Psoas muscle (tissue), 8 donors: Measurements from ENCODE around the gene CTXN2. TPM values are rescaled to one million over a fixed set of nuclear protein-coding genes. Genes with fewer than 3 reads are reported as not detected.

Source experiments
- ATAC-seq, 4 donors: fragments of 200-7000 bp; cut with Tn5 transposase; one replicate each; pipeline ENCODE4 v1.9.1; 2020; ENCODE audit warnings: moderate library complexity in 3 of 4, mild to moderate bottlenecking in 2 of 4
- DNase-seq, 2 donors: peaks; one replicate each; pipeline ENCODE4 v3.0.0-alpha.2; 2020
- H3K27ac ChIP-seq: fragments of 200-600 bp; one replicate; pipeline ENCODE4 v1.8.0; 2022
- H3K27me3 ChIP-seq, 3 donors: fragments of 200-600 bp in 1 of 3; one replicate each; pipeline versions ENCODE4 v1.6.1 to v1.8.0; 2013 to 2022; ENCODE audit warnings: low read length in 2 of 3, mild to moderate bottlenecking in 2 of 3, moderate library complexity in 1 of 3; ENCODE audit not compliant: insufficient read depth in 3 of 3
- H3K36me3 ChIP-seq, 2 donors: fragments of 200-600 bp in 1 of 2; one replicate each; pipeline versions ENCODE4 v1.6.1 to v1.8.0; 2013 to 2022; ENCODE audit warnings: low read depth in 1 of 2, mild to moderate bottlenecking in 1 of 2, moderate library complexity in 1 of 2; ENCODE audit not compliant: insufficient read depth in 1 of 2
- H3K4me1 ChIP-seq: fragments of 200-600 bp; one replicate; pipeline ENCODE4 v1.8.0; 2022
- H3K4me3 ChIP-seq: fragments of 200-600 bp; one replicate; pipeline ENCODE4 v1.8.0; 2022; ENCODE audit warnings: mild to moderate bottlenecking
- H3K9me3 ChIP-seq: fragments of 200-600 bp; one replicate; pipeline ENCODE4 v1.8.0; 2022
- WGBS, 3 donors: extraction: QIAGEN DNeasy Blood & Tissue Kit; methylation state at CpG; one replicate each; pipeline versions ENCODE4 v1.1.6 to v1.1.7; 2013; 5-methylcytosine and 5-hydroxymethylcytosine counted together
- intact Hi-C, 2 donors: fragments of 100-400 bp; cut with DNase I; formaldehyde crosslinking; loops; one replicate each; pipeline versions ENCODE4 v1.11.0 to v1.14.2; 2022
- polyA plus RNA-seq, 3 donors: library from polyadenylated mRNA; stranded (reverse); fragments of 200-250 nt; gene quantifications; one replicate each; pipeline ENCODE4 v1.2.3, GENCODE V29; 2013
- total RNA-seq, 4 donors: library from RNA; stranded (reverse); fragmentation: NEBNext Ultra II Directional in 2 of 4; extraction: Animal tissue kit (Norgen Biotek cat#: 25700) in 2 of 4; gene quantifications; one replicate each; pipeline versions ENCODE4 v1.2.1 to v1.2.4, GENCODE V29; 2021 to 2023
- TF ChIP-seq, protein P1 (sequence below): fragments of 200-600 bp; IDR thresholded peaks from one replicate; pipeline ENCODE4 v1.8.0; 2022; ENCODE audit warnings: antibody characterized with exemption
- donor health status: healthy with polysubstance abuse.
- donor health status: DM: no; HTN: no; CAD: no; lungs with moderate emphysema.
- donor health status: Bipolar disorder and iron deficiency.
- donor health status: healthy.
- donor health status: DM: yes; HTN: yes; CAD: no.
- donor health status: DM: no; HTN: no; CAD: no.
- donor health status: DM: no; HTN: no; CAD: no.
- donor health status: DM: yes; HTN: yes; CAD: no.

Gene CTXN2
- total and polyA plus RNA-seq, 7 donors: not detected

DNA sequence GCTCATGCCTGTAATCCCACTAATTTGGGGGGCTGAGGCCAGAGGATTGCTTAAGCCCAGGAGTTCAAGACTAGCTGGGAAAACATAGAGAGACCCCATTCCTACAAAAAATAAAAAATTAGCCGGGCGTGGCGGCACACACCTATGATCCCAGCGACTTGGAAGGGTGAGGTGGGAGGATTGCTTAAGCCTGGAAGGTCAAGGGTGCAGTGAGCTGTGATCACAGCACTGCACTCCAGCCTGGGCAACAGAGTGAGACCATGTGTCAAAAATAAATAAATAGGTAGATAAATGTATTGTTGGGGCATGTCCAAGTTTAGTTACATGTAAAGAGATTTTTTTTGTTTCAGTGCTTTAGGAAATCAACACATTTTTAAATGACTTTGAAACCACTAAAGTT is 51.1 kb downstream of the CTXN2 start:
- no peaks in the 10 kb centered on the region for H3K27me3 ChIP-seq
- ATAC-seq: no peak
- H3K9me3 ChIP-seq: no peaks in the 10 kb centered on the region
- no peaks in the 10 kb centered on the region for H3K4me1 ChIP-seq
- DNase-seq: no peak
- 90 to 91% (median 90%) methylated on average over 4 of the region's 4 CpGs for WGBS, 3 donors
- intact Hi-C loops: no loop called here
- no peak overlapping the region for H3K4me3 ChIP-seq
- no peak overlapping the region for H3K27ac ChIP-seq
- TF ChIP-seq, protein P1, sequence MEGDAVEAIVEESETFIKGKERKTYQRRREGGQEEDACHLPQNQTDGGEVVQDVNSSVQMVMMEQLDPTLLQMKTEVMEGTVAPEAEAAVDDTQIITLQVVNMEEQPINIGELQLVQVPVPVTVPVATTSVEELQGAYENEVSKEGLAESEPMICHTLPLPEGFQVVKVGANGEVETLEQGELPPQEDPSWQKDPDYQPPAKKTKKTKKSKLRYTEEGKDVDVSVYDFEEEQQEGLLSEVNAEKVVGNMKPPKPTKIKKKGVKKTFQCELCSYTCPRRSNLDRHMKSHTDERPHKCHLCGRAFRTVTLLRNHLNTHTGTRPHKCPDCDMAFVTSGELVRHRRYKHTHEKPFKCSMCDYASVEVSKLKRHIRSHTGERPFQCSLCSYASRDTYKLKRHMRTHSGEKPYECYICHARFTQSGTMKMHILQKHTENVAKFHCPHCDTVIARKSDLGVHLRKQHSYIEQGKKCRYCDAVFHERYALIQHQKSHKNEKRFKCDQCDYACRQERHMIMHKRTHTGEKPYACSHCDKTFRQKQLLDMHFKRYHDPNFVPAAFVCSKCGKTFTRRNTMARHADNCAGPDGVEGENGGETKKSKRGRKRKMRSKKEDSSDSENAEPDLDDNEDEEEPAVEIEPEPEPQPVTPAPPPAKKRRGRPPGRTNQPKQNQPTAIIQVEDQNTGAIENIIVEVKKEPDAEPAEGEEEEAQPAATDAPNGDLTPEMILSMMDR: no peak
- no peaks in the 10 kb centered on the region for H3K36me3 ChIP-seq

DNA sequence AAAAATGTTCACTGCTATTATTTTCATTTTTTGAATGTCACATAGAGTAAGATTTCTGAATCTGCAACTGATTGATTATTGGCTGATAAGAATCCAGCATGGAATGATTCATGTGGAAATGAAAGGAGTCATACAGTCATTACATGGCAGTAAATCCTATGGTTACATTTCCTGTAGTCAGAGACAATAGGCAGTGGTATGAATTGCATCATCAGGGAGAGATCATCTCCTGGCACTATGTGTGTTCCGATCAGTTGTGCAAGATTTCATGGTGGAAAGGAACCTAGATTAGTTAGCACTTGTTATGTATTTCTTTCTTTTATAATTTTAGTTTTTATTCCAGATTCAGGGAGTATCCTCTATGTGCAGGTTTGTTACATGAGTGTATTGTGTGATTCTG is 53.5 kb downstream of the CTXN2 start:
- Histone ChIP-seq H3K36me3 (no peaks in the 10 kb centered on the region), H3K4me3 (no peak overlapping the region), H3K9me3 (no peaks in the 10 kb centered on the region), H3K27me3 (no peaks in the 10 kb centered on the region), H3K4me1 (no peaks in the 10 kb centered on the region), H3K27ac (no peak overlapping the region)
- no peak for ATAC-seq
- intact Hi-C loops: no loop called here
- 53 to 60% (median 58%) methylated on average over 1 of the region's 1 CpG for WGBS, 3 donors
- TF ChIP-seq, protein P1: no peak
- DNase-seq: no peak

DNA sequence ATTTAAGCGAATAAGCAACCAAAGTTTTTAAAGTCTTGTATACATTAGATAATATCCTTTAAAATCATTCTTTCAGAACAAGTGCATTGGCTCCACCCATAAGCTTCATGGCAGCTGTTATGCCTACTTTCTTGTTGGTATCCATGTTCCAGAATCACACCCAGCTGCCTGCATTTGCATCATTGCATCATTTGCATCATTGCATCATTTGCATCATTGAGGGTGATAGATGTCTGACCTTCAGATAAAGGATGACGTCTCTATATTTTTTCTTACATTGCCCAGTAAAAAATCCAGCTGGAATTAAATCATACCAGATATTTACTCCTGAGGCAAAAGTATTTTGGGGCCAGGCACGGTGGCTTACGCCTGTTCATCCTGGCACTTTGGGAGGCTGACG is 56.9 kb downstream of the CTXN2 start:
- H3K4me3 ChIP-seq: no peak overlapping the region
- 61 to 86% (median 82%) methylated on average over 5 of the region's 5 CpGs for WGBS, 3 donors
- intact Hi-C loops: no loop called here
- no peak overlapping the region for H3K27ac ChIP-seq
- DNase-seq: no peak
- H3K4me1 ChIP-seq: no peaks in the 10 kb centered on the region
- peaks cover 0 to 3% (median 0%) of the 10 kb centered on the region in 3 donors for H3K27me3 ChIP-seq
- H3K36me3 ChIP-seq: no peaks in the 10 kb centered on the region
- TF ChIP-seq, protein P1: no peak
- no peak for ATAC-seq
- H3K9me3 ChIP-seq: no peaks in the 10 kb centered on the region

DNA sequence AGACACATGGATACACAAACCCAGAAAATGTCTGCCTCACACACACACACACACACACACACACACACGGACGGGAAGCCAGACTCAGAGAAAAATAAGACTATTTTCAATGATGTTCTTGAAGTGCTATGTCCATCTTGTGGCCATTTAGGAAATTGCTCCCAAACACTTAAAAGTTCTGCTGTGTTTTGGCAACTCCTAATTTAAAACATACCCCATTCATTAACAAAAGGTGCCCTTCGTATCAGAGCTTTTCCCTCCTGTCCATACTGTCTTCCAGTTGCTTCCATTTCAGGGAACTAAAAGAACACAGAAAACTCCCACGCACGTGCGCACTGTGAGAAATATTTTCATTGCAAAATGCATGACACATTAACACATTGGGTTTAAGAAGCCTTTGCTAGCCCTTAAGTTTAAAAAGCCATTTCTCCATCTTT is 59.2 kb downstream of the CTXN2 start:
- peak in 1 of 2 donors; percentile 15 for DNase-seq
- TF ChIP-seq, protein P1: peak; percentile 32
- Histone ChIP-seq H3K36me3 (no peaks in the 10 kb centered on the region), H3K4me1 (no peaks in the 10 kb centered on the region), H3K9me3 (no peaks in the 10 kb centered on the region), H3K27ac (no peak overlapping the region), H3K4me3 (no peak overlapping the region), H3K27me3 (peaks cover 0 to 3% (median 0%) of the 10 kb centered on the region in 3 donors)
- 33 to 38% (median 37%) methylated on average over 6 of the region's 6 CpGs for WGBS, 3 donors
- intact Hi-C loops: no loop called here
- no peak for ATAC-seq

DNA sequence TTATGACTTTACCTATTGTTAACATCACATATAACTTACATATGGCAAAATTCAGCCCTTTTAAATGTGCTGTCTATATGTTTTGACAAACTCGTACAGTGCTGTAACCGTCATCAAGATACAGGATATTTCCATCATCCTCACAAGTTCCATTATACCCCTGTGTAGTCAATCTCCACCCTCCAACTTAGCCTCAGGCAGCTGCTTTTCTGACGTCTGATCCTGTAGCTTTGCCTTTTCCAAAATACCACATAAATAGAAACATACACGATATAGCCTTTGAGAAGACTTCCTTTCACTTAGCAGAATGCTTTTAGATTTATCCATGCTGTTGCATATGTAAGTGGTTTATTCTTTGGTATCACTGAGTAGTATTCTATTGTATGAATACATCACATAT is 61.7 kb downstream of the CTXN2 start:
- intact Hi-C loops: no loop called here
- H3K36me3 ChIP-seq: no peaks in the 10 kb centered on the region
- WGBS, 3 donors: 43 to 51% (median 47%) methylated on average over 4 of the region's 4 CpGs
- no peak overlapping the region for H3K4me3 ChIP-seq
- DNase-seq: no peak
- no peaks in the 10 kb centered on the region for H3K9me3 ChIP-seq
- TF ChIP-seq, protein P1: no peak
- no peak for ATAC-seq
- H3K27ac ChIP-seq: no peak overlapping the region
- H3K4me1 ChIP-seq: no peaks in the 10 kb centered on the region
- H3K27me3 ChIP-seq: peaks cover 0 to 3% (median 0%) of the 10 kb centered on the region in 3 donors
